Stimulated activated CD8-positive, alpha-beta memory T cell treated with anti-CD3 and anti-CD28 coated beads, Interleukin-4, amount 100 ng/mL, for 1 hour (primary cell): ENCODE results near the gene RAB40C.

Experiments
- DNase-seq, 2 donors: peaks; one replicate each; pipeline ENCODE4 v3.0.0-alpha.2; 2020; ENCODE audit warnings: low read depth in 2 of 2, low spot score in 1 of 2

The RAB40C gene

GRCh38 chr16:678209-678857 is 88.5 kb downstream of the RAB40C start:
- no peak for DNase-seq
